NCI-H1092 treated with DMSO at 0.1 percent for 48 hours (cell line): ENCODE data around the gene COL23A1.

Experiments used
- DNase-seq: peaks from one replicate; lab custom pipeline; 2025; lab: John Stamatoyannopoulos, UW

COL23A1 gene

GRCh38 chr5:178391480-178391879 lies 198.7 kb downstream of the COL23A1 start:
- DNase-seq = no peak

- no peak for DNase-seq
These were observed 200.4 kb downstream of the COL23A1 start for GRCh38 chr5:178389796-178390195.

GRCh38 chr5:178389026-178389729 lies 201.0 kb downstream of the COL23A1 start:
- DNase-seq = no peak

- no peak for DNase-seq
These were observed 201.7 kb downstream of the COL23A1 start for GRCh38 chr5:178388386-178389025.

- DNase-seq = no peak
These were observed 202.4 kb downstream of the COL23A1 start for GRCh38 chr5:178387856-178388190.

GRCh38 chr5:178387061-178387855 lies 202.9 kb downstream of the COL23A1 start:
- DNase-seq = no peak

GRCh38 chr5:178386336-178386931 lies 203.8 kb downstream of the COL23A1 start:
- no peak for DNase-seq

- no peak for DNase-seq
These were observed 204.7 kb downstream of the COL23A1 start for GRCh38 chr5:178385496-178385890.

- no peak for DNase-seq
These were observed 205.2 kb downstream of the COL23A1 start for GRCh38 chr5:178384816-178385495.

GRCh38 chr5:178383919-178384815 lies 206.0 kb downstream of the COL23A1 start:
- DNase-seq = no peak

- DNase-seq = no peak
These were observed 206.8 kb downstream of the COL23A1 start for GRCh38 chr5:178383301-178383918.

GRCh38 chr5:178382754-178383164 lies 207.4 kb downstream of the COL23A1 start:
- no peak for DNase-seq

GRCh38 chr5:178381921-178382695 lies 208.1 kb downstream of the COL23A1 start:
- no peak for DNase-seq

GRCh38 chr5:178381206-178381605 lies 209.0 kb downstream of the COL23A1 start:
- no peak for DNase-seq

GRCh38 chr5:178380541-178381074 lies 209.6 kb downstream of the COL23A1 start:
- no peak for DNase-seq

GRCh38 chr5:178380086-178380485 lies 210.1 kb downstream of the COL23A1 start:
- DNase-seq = no peak

GRCh38 chr5:178378527-178379484 lies 211.4 kb downstream of the COL23A1 start:
- no peak for DNase-seq

GRCh38 chr5:178377583-178378270 lies 212.5 kb downstream of the COL23A1 start:
- no peak for DNase-seq
